Measurements from ENCODE around the gene RYR2.

Gene RYR2

GRCh38 chr1:237457573-237457972 lies 415.6 kb downstream of the RYR2 start:
- DNase-seq (ENCODE audit: low read depth) = no peak

- DNase-seq (ENCODE audit: low read depth) = no peak
These were observed 425.3 kb downstream of the RYR2 start for GRCh38 chr1:237467320-237467719.

GRCh38 chr1:237470712-237471338 lies 428.8 kb downstream of the RYR2 start:
- DNase-seq (ENCODE audit: low read depth) = no peak

GRCh38 chr1:237471377-237471776 lies 429.4 kb downstream of the RYR2 start:
- no peak for DNase-seq (ENCODE audit: low read depth)

GRCh38 chr1:237471956-237472355 lies 430.0 kb downstream of the RYR2 start:
- DNase-seq (ENCODE audit: low read depth) = no peak

- no peak for DNase-seq (ENCODE audit: low read depth)
These were observed 431.9 kb downstream of the RYR2 start for GRCh38 chr1:237473854-237474253.

GRCh38 chr1:237478082-237478481 lies 436.1 kb downstream of the RYR2 start:
- DNase-seq (ENCODE audit: low read depth) = no peak

GRCh38 chr1:237478842-237479241 lies 436.9 kb downstream of the RYR2 start:
- DNase-seq (ENCODE audit: low read depth) = no peak

GRCh38 chr1:237482777-237483176 lies 440.8 kb downstream of the RYR2 start:
- no peak for DNase-seq (ENCODE audit: low read depth)

- no peak for DNase-seq (ENCODE audit: low read depth)
These were observed 450.4 kb downstream of the RYR2 start for GRCh38 chr1:237492359-237492758.

- no peak for DNase-seq (ENCODE audit: low read depth)
These were observed 458.6 kb downstream of the RYR2 start for GRCh38 chr1:237500566-237500965.

GRCh38 chr1:237503292-237503691 lies 461.3 kb downstream of the RYR2 start:
- no peak for DNase-seq (ENCODE audit: low read depth)

GRCh38 chr1:237507005-237507404 lies 465.0 kb downstream of the RYR2 start:
- DNase-seq (ENCODE audit: low read depth) = no peak

- no peak for DNase-seq (ENCODE audit: low read depth)
These were observed 467.8 kb downstream of the RYR2 start for GRCh38 chr1:237509748-237510147.

GRCh38 chr1:237525102-237525501 lies 483.1 kb downstream of the RYR2 start:
- DNase-seq (ENCODE audit: low read depth) = no peak

GRCh38 chr1:237527761-237528160 lies 485.8 kb downstream of the RYR2 start:
- DNase-seq (ENCODE audit: low read depth) = no peak

- no peak for DNase-seq (ENCODE audit: low read depth)
These were observed 486.6 kb downstream of the RYR2 start for GRCh38 chr1:237528545-237528944.

- no peak for DNase-seq (ENCODE audit: low read depth)
These were observed 497.1 kb downstream of the RYR2 start for GRCh38 chr1:237539055-237539454.

- DNase-seq (ENCODE audit: low read depth) = no peak
These were observed 500.8 kb downstream of the RYR2 start for GRCh38 chr1:237542525-237543418.

- DNase-seq (ENCODE audit: low read depth) = no peak
These were observed 511.1 kb downstream of the RYR2 start for GRCh38 chr1:237553078-237553477.

- DNase-seq (ENCODE audit: low read depth) = no peak
These were observed 514.9 kb downstream of the RYR2 start for GRCh38 chr1:237556911-237557310.

- DNase-seq (ENCODE audit: low read depth) = no peak
These were observed 520.3 kb downstream of the RYR2 start for GRCh38 chr1:237562242-237562823.

- no peak for DNase-seq (ENCODE audit: low read depth)
These were observed 523.3 kb downstream of the RYR2 start for GRCh38 chr1:237565236-237565635.

Data from stimulated activated CD4-positive, alpha-beta T cell treated with anti-CD3 and anti-CD28 coated beads, Interleukin-2, amount 100 ng/mL, for 4 hours (primary cell).